Ramos (cell line): ENCODE measurements around the gene CCDC33.

Experiments used
- in situ Hi-C: fragments of 300-500 bp; cut with MboI; formaldehyde crosslinking; loops from one replicate; pipeline ENCODE4 v1.14.3; 2022; ENCODE audit warnings: low sequenced_read_pairs; ENCODE audit not compliant: unreplicated experiment

CCDC33 gene

DNA sequence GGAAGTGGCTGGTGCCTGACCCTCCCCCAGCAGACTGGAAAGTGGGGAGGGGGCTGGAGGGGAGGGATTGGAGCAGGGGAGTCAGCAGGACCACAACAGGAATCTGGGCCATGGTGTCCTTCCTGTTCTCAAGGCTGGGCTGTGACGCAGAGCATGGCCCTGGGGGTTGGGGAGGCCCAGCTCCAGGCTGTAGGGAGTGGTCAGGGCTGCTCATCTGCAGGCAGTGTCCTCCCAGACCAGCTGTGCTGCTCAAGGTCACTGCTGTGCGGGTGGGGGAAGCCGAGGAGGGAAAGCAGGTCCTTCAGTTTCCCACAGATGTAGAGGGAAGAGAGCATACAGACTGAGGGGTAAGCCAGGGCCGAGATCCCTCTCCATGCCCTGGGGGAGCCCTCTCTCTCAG is 90.6 kb downstream of the CCDC33 start:
- in situ Hi-C loops = no loop called here

DNA sequence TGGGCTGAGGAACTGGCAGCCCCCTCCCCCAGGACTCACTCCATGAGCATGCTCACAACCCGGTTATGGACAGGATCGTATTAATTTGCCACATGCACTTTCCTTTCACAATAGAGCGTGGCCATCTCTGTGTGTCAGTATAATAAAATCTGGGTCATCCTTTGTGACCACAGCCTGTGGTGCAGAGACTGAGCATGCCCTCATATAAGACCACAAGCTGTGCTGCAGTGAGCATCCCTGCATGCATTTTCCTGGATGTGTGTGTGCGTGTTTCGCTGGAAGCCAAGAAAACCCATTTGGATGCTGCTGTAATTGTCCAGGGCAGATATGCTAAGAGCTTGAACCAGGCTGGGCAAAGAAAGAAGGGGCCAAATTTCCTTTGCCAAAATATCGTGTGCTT is 91.6 kb downstream of the CCDC33 start:
- in situ Hi-C loops = no loop called here

DNA sequence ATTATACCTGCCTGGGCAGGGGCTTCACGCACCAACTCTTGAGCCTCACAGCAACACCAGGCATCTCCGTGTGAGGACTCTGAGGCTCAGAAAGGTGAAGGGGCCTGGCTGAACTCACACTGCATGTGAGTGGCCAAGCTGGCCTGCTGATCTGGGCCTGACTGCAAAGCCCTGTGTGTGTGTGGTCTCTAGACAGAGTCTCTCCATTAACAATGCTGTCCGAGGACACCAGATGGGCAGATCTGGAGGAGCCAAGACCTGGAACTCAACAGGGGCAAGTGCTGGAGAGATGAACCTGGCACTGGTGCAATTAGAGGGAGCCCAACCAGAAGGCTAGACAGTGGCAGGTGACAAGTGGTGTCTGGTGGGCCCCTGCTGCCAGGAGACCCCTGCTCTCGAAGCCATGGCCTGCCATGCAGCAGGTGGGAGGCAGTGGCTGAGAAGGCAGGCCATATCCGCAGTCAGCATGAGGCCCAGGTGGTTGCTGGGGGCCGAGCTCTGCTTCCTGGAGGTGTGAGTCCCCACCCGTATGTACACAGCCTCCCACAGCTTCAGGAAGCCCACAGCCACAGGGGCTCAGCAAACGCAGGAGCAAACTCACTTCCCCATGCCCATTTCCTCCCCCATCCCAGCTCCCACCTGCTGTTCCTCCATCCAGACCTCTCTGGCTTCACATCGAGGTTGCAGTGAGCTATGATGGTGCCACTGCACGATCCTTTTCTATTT is 92.4 kb downstream of the CCDC33 start:
- in situ Hi-C loops = no loop called here

DNA sequence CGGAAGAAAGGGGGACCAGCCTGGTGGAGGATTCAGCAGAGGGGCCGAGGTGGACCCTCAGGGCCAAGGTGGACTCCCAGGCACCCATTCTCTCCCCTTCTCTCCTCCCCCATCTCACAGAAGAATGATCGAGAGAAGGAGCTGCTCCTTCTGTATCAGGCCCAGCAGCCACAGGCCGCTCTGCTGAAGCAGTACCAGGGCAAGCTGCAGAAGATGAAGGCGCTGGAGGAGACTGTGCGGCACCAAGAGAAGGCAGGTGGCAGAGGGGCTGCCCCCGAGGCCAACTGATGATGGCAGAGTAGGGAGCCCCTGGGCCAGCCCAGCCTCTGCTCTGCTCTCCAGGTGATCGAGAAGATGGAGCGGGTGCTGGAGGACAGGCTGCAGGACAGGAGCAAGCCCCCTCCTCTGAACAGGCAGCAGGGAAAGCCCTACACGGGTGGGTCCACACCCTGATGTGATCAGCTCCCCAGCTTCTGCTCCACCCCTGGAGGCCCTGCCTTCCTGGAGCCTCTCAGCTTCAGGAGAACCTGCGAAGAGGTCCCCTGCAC is 94.8 kb downstream of the CCDC33 start:
- in situ Hi-C loops = no loop called here

DNA sequence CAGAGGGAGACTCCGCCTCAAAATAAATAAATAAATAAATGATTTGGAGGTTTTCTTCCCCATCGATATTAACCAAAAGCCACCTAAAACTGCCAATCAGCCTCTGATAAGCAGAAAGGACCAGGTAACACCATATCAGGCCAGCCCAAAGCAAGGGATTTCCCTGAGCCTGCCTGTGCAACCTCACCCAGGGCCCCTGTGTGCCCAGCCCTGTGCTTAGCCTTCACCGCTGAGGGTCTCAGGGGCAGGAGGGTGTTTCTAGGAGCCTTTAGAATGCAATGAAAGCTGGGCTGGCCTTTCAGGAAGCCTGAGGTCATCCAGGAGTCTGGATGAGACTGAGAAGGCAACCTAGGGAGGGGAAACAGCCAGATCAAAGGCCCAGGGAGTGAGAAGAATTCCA is 95.9 kb downstream of the CCDC33 start:
- in situ Hi-C loops = no loop called here

DNA sequence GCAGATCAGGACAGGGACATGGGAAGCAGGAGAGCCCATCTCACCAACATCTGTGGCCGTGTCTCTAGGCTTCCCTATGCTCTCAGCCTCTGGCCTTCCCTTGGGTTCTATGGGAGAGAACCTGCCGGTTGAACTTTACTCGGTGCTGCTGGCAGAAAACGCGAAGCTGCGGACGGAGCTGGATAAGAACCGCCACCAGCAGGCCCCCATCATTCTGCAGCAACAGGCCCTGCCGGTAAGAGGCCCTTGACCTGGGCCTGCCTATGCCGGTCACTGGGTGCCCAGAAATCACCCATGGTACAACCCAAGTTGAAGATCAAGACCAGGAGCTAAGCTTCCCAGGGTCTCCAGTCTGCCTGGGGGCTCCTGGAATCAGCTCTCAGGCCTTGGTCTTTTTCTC is 96.5 kb downstream of the CCDC33 start:
- in situ Hi-C loops = no loop called here

DNA sequence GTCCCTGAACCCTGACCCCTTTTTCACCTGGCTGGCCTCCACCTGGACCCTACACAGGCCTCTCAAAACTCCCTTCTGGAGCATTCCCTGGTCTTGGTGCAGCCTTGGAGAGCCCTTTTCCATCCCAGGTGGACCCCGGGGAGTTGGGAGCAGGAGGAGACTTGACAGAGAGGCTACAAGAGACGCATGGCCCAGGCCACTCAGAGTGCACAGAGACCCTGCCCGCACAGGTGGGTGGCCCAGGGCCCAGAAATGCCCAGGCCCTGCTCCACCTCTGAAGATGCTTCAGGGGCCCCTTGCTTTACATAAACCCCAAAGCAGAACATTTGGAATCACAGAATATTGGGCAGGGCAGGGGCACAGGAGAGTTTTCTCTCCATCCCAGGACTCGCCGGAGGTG is 97.0 kb downstream of the CCDC33 start:
- in situ Hi-C loops = no loop called here

DNA sequence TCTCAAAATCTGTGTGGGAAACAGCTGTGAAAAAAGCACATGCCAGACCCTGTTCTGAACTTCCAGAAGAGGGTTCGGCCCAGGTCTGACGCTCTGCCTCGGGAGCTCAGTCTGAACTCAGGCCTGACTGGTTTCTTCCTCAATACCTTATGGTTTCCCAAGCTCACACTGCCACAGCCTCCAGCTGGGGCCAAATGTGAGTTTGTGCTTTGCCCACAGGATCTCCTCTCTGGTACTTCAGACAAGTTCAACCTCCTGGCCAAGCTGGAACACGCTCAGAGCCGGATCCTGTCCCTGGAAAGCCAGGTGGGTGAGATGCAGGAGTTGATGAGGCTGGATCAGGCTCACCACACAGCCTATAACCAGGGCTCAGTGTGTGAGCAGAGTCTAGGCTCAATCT is 97.5 kb downstream of the CCDC33 start:
- in situ Hi-C loops = no loop called here

DNA sequence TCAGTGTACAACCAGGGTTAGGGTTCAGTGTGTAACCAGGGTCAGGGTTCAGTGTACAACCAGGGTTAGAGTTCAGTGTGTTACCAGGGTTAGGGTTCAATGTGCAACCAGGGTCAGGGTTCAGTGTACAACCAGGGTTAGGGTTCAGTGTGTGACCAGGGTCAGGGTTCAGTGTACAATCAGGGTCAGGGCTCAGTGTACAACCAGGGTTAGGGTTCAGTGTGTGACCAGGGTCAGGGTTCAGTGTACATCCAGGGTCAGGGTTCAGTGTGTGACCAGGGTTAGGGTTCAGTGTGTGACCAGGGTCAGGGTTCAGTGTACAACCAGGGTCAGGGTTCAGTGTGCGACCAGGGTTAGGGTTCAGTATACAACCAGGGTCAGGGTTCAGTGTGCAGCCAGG is 98.0 kb downstream of the CCDC33 start:
- in situ Hi-C loops = no loop called here

DNA sequence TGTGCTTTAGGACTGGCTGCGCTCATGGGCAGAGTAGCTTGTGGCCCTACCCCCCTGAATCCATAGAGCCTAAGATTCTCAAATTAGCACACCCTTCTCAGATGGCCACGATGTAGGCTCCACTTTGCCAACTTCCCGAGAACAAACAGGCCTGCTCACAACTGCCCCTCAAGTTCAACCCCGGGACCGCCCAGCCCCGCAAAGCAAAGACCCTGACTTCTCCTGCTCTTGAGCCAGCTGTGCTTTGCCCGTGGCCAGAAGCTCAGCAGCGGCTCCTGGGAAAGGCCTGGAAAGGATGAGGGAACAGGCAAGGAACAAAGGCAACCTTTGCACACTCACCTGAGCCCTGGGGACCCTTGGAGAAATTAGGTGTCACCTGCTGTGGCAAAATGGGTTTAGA is 99.3 kb downstream of the CCDC33 start:
- in situ Hi-C loops = no loop called here

DNA sequence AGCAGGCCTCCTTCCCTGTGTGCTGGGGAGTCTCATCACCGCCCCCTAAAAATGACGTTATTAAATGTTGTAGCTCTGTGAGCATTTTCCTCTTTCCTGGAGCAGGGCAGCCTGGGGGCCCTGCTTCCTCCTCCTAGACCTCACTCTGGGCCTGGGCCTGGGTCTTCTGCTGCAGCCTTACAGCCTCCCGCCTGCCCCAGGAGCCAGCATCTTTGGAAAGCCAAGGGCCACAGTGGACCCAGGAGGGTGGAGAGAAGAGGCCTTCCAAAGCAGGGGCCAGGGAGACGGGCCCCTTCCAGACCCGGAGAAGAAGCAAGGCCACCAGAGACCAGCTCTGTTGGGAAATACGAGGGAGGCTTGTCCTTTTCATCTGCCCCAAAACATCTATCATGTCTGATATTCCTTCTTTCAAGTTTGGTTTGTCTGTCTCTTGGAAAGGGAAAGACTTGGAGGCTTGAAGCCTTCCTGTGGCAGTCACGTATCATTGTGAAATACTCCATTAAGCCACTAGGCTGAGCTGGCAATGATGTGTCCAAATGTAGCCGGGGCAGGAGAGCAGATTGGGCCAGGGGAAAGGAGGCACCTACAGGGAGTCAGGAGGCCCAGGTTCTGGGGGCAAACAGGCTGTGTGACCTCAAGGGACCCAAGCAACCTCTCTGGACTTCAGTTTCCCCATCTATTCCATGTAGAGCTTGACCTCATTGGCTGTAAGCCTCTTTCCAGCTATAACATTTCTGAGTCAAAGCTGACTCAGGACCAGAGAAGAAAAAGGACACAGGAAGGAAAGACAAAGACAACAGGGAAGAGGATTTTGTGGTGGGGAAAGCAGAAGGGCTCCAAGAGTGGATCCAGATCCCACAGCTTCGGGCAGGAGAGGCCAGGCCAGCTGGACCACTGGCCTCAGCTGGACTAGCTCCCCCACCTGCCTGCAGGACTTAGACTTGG is 100.2 kb downstream of the CCDC33 start:
- in situ Hi-C loops = no loop called here

DNA sequence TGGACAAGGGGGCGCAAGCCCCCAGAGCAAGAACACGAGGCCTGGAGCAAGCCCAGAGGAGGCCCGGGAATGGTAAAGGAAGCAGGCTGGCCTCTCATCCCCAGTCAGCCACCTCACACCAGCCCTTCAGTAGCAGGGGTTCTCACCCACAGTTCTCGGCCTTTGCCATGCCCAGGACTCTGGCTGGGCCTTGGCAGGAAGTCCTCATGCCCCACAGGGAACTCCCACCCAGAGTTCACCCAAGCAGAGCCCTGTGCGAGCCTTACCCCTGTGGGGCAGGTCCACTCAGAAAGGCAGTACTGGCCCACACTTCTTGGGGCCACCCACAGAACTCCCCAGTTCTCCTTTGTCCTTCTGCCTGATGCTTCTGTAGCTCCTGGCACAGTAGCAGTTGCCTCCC is 101.0 kb downstream of the CCDC33 start:
- in situ Hi-C loops = no loop called here

DNA sequence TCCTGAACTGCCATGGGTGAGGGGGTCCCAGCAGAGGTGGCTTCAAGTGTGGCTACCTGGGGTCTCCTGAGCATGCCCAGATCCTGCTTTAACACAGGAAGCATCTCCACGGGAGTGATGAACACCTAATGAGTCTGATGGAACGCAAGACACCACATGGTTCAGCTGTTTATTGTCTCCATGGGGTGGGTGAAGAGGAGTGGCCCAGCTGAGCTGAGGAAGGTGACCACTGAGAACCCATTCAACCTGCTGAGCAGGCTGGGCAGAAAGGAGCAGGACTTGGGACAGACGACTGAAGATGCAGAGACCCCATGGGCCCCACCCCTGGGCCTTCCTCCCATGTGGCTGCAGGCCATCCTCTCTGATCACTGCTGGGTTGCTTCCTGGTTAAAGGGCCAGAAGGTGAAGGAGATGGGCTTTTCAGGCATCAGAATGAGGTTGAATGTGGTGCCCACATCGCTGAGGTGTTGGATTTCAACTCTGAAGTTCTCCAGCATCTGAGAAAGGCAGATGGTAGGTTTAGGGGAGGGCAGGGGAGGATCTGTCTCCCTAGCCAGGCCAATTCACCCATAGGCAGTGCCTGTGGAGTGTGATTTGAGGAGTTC is 101.6 kb downstream of the CCDC33 start:
- in situ Hi-C loops = no loop called here

DNA sequence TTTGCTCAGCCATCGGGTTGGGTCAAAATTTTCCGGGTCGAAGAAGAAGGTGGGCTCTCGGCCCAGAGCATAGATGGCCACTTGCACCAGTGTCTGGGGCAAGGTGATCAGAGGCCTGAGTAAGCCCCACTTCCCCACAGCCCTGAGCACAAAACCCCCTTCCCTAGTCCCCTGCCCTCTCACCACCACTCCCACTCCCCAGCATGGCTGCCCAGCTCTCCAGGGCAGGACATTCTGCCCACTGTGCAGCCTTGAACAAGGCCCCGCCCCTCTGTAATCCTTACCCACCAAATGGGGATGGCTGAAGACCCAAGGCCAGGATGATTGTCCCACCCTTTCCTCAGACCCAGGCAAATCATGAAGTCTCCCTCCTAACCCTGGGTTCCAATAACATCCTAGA is 102.5 kb downstream of the CCDC33 start:
- in situ Hi-C loops = no loop called here

DNA sequence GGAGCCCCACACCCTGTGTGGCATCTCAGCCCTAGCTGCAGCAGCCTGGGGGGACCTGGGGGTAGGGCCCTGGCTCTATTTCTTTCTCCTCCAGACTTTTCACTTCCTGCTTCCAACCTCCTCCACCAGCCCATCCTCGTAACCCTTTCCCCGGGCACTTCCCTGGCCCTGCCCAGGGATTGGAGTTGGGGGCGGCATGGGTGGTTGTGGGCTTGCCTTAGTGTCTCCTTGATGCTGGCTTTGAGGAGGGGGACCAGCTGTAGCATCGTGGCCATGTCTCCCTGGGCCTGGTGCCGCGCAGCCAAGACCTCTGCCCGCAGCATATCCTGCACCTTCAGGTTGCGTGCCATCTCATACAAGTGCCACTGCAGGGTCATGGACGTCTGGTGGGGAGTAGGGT is 103.2 kb downstream of the CCDC33 start:
- in situ Hi-C loops = no loop called here

DNA sequence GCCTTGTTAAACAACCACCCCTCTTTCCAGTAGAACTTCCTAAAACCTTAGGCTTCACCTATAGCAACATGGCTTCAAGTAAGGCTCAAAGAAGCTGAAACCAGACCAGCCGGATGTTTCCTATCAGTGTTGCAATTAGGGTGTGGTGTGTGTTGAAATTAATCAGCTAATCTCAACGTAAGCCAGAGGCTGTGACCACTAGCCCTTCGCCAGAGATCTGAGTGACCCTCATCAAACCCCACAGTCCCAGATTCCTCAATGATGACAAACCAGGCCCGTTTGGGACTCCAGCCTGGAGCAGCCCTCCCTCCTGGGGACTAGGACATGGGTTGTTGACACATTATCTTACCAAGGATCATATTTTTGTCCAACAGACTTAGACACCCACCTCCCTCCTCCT is 104.0 kb downstream of the CCDC33 start:
- in situ Hi-C loops = no loop called here

DNA sequence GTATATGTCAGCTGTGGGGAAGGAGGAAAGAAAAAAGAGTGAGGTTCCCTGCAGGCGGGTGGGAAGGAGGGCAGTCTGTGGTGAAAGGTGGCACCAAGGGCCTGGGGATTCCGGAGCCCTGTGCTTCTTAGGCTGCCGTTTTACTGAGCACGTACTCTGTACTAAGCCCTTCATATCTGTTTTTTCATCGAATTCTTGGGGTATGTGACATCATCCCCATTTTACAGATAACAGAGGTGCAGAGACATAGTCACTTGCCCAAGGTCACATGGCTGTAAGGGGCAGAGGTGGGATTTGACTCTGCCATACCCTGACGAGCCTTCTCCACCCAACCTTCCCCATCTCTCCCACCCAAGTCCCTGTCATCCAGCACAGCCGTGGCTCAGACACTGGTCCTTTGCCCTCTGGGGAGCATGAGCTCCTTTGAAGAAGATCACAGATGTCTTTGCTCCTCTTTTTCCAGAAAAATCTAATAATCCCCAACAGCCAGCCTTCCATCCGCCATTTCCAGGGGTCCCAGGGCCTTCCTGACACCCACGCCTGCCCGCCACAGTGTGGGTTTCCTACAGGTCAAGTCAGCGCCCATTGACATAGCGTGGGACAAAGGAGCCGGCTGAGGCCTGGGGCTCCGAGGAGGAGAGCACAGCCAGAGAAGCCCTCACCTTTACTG is 107.1 kb downstream of the CCDC33 start:
- in situ Hi-C loops = no loop called here

DNA sequence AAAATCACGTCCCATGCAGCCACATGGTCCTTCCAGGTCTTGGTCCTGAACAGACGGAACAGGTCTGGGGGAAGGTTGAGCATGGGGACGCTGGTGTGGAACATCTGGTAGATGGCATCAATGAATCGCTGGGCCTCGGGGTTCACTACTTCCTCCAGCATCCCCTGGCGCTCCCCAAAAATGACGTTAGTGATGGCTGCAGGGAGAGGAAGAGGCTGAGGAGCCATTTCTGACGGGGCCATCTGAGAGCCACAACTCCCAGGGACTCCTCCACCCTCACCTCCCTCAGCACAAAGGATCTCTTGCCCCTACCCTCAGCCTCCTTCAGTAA is 107.6 kb downstream of the CCDC33 start:
- in situ Hi-C loops = no loop called here

DNA sequence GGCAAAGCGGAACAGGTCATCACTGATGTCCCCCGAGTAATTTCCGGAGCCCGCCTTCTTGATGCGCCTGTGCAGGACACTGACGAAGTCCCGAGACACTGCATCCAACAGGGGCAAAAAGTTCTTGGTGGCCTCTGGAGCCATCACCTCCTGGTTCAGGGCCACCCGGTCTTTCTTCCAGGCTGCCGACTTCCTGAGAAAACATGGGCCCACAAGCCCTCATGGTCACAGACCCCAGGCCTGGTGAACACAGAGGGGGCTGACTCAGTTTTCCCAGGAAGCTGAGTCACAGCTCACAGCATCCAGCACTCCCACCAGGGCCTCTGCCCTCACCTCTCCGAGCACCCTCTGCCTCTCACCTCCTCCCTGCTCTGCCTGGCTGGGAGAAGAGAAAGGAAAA is 108.9 kb downstream of the CCDC33 start:
- in situ Hi-C loops = no loop called here

DNA sequence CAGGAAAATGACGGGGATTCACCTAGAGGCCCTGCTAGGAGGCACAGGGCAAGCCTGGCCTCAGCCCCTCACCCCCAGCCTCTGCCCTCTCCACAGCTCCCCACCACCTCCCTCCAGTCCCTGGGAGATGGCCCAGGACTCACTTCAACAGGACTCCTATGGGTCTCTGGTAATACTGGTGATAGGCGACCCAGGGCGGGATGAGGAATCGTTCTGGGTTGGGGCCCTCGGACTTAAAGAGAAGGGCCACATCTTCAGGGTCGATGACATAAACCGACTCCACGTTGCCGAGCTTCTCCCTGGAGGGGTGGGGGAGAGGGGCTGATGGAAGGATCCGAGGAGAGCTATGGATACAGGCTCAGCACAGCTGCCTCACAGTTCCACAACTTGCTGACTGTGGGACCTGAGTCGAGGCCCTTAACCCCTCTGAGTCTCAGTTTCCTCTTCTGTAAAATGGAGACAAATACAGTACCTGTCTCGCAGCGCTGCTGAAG is 111.7 kb downstream of the CCDC33 start:
- in situ Hi-C loops = no loop called here
